H1 (cell line): ENCODE measurements around the gene CYP11A1.

Source experiments
- JUND ChIP-seq: IDR thresholded peaks from 2 replicates; pipeline ENCODE4 v1.6.1; 2011; ENCODE audit warnings: mild to moderate bottlenecking, improper control_type of control experiment, low read length
- TAF1 ChIP-seq: IDR thresholded peaks from 2 replicates; pipeline ENCODE4 v1.6.1; 2011; ENCODE audit warnings: mild to moderate bottlenecking, low read depth, low read length

GRCh38 chr15:74326746-74327145 is 40.7 kb downstream of the CYP11A1 start:
- TF ChIP-seq TAF1 (no peak), JUND (no peak)
